Mucosa of gallbladder (tissue), 1 donor: ENCODE measurements around the gene NAV2. TPM values are rescaled to one million over a fixed set of nuclear protein-coding genes. Genes with fewer than 3 reads are reported as not detected.
"Not testable (repeated sequence)": the region's sequence is repeated elsewhere in the genome, so short reads cannot be mapped to it uniquely, and the experiment has no call there.

Experiments
- DNase-seq: peaks from one replicate; pipeline ENCODE4 v3.0.0-alpha.2; 2020; ENCODE audit warnings: low spot score
- total RNA-seq: library from RNA; stranded (reverse); gene quantifications from one replicate; pipeline ENCODE4 v1.2.1, GENCODE V29; 2021
- donor health status: DM: no; HTN: no; CAD: no.

NAV2 gene
- total RNA-seq, 1 donor from 2014 or later = 5.3 TPM

DNA sequence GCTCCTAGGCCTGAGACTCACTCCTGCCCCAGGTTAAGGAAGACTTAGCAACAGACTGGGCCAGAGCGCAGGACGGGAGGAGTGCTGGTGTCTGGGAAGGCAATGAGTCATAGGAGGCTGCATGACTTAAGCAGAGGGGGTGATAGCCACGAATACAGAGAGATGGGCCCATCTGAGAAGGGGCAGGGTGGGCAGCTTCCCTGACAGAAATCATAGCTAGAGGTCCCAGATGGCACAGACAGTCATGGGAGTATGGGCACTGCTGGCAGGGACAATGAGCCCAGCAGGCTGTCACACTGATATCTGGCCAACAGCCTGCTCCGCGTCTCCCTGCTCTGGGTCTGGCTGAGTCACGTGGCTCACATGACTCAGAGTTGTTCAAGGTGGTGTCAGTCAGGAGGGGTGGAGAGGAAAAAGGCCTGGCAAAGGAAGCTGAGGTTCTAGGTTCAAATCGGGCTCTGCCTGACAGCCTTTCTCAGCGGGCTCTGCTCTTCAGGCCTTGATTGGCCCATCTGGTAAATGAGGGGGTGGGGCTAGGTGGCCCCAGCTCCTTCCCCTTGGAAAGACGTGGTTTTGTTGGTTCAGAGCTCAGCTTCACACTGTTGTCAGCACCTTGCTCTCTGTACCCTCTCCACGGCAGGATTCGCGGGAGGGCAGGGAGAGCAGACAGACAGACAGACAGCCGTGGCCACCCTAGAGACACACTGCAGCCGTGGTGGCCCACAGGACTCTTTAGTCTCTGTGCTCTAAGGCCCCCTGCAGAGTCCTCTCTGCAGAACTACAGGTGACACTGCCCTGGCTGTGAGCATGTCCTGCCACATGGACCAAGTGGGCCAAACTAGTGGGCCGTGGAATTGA, 399.9 kb downstream of the NAV2 start:
- DNase-seq = peak; percentile 82

DNA sequence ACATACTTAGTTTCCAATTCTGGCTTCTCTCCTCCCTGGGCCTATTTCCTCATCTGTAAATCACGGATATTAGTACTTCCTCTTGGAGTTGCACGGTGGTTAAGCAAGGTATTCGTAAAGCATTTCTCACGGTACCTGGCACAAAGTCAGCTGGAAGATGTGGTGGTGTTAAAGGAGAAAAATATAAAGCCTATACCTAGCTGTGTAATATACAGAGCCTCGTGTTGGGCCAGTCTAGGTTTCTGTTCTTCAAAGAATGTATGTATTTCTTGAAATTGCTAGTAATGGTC, 400.5 kb downstream of the NAV2 start:
- DNase-seq = no peak

DNA sequence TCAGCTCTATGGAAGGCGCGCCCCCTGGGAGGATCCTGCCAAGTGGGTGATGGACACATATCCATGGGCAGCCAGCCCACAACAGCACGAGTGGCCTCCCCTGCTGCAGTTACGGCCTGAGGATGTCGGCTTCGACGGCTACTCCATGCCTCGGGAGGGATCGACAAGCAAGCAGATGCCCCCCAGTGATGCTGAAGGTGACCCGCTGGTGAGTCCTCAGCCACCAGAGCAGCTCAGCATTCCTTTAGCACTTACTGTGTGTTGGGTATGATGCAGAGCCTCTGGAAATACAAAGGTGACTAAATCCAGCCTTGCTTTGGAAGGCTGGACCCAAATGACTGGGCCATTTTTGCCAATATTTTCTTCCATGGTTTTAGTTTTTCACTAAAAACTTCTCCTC, 402.0 kb downstream of the NAV2 start:
- no peak for DNase-seq

DNA sequence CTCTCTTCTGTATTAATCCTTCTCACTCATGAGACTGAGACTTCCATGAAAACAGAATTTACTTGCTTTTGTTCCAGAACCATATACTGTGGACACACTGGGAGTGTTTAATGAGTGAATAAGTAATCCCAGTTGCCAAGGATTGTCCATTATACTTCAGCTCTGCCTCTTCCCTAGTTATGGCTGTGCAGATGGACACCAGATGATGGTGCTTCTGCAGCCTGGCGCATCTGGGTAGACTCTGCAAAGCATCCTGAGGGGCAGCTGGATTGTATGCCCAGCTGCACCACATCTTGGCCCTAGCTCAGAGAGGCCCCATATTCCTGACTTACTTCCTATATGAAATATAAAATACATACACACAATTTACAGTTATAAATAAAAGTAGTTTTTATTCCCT, 404.2 kb downstream of the NAV2 start:
- DNase-seq = no peak

DNA sequence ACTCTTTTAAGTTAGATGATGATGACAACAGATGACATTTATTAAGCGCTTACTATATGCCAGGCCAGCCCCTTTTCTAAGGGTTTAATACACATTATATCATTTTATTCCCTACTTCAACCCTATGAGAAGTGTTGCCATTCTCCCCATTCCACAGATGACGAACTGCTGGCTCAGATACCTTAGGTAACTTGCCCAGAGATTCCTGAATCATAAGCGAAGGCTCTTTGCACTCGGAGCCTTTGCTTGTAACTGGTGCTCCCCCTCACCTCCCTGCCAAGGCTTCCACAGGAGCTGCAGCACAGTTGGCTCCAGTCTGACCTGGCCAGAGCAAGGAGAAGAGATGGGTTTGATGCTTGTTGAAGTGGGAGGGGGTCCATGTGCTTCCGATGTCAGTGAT, 404.7 kb downstream of the NAV2 start:
- no peak for DNase-seq

DNA sequence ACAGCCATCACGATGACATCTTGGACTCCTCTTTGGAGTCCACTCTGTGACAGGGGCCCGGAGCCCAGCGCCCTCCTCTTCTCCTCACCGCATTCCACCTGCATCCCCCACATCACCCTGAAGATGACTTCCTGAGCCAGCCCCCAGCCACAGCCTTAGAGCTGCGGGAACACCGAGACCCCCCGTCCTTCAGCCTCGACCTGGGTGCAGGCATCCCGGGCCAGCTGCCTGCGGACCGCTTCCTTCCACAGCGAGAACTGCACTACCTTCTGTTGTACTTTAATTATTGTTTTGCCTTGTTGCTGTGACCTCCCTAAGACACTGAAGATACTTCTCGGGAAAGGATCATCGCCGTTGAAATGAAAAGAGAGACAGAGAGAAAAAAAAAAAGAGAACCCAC, 405.6 kb downstream of the NAV2 start:
- no peak for DNase-seq

DNA sequence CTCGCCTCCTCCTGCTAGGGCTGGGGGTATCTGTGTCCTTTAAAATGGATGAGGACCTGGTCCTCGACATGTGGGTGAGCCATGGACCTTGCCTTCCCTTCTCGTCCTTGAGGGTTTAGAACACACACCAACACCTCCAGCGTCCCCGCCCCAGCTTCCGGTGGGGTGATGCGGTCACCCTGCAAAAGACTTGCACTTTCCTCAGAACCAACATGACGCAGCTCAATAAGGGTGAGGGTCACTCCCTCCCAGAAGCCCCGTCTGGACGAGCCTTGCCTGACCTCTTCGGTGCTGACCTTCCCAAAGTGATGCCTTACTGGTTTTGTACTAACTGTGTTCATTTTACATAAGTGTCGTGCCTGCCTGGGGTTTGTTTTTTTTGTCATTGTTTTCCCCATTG, 406.7 kb downstream of the NAV2 start:
- DNase-seq = no peak

DNA sequence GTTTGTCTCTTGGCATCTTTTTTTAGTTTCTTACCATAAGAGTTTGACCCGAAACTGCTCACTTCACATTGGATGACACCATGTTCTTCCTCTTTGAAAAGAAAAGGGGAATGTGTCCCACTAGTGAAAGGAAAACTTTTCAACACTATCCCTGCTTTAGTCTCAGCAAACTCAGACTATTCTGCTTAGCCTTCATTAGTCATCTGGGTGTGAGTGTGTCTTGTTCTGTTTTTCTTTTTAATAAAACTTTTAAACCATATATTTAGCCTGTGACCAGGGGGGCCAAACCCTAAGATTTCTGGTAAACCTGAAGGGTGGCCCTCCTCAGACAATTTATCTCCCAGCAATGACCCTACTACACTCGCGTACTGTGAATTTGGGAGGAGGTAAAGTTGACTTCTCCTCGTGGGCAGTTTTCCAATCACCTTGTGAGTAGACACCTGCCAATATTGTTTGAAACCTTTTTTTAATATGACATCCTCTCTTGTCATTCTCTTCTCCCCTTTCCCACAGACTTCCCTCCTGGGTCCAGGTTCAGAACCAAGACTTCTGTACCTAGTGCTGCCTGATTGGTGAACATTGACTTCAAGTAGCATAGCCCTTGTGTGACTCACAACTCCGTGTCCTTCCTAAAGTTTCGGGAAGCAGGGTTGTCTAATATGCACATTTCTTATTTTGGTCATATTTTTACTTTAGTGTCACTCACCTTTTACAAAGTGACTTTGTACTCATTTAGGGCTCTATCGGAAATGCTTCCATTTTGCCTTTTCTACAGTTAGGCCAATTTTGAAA, 407.7 kb downstream of the NAV2 start:
- no peak for DNase-seq

DNA sequence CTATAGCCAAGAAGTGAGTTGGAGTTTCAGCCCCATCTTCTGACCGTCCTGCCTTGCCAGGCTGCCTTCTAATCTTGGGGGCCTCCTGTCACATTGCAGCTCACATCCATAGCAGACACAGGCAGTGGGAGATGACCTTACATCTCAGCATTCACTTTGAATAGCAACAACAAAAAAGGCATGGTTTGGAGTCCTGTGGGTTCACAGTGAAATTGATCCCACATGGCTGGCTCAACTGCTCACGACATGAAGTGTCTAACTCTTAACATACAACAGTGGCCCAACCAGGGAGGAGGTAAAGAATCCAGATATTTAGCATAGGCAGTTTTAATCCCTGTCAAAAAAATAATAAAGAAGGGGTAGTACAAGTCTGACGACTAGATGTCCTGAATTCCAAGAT, 409.5 kb downstream of the NAV2 start:
- no peak for DNase-seq

DNA sequence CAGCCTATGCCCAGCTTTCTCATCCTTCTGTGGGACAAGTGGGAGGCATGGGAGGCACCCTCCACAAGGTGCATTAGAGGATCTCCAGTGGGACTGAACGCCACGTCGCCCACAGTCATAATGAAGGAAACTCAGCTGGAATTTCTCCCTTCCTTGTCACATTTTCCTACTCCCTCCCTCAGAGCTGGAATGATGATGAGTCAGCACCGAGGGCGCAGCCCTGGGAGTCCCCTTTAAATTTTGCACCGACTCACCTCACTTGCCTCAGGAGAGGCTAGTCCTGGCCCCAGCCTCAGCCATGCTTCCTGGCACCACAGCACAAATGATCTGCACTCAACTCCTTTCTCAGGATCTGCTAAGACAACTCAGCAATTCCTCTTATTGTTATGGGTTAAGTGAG, 413.3 kb downstream of the NAV2 start:
- no peak for DNase-seq

DNA sequence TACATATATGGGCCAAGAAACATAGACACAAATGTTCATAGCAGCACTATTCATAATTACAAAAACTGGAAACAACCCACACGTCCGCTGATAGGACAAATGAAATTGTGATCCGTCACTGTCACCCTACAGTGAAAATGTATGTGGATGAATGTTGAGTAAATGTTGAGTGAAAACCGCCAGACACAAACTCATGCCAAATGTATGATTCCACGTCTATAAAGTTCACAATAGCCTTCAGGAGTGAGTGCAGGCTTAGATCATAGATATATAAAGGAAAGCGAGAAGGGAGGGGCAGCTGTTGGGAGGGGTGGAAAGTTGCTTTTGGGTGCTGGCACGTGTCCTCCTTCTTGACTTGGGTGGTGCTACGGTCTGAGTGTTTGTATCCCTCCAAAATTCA, 414.1 kb downstream of the NAV2 start:
- no peak for DNase-seq

DNA sequence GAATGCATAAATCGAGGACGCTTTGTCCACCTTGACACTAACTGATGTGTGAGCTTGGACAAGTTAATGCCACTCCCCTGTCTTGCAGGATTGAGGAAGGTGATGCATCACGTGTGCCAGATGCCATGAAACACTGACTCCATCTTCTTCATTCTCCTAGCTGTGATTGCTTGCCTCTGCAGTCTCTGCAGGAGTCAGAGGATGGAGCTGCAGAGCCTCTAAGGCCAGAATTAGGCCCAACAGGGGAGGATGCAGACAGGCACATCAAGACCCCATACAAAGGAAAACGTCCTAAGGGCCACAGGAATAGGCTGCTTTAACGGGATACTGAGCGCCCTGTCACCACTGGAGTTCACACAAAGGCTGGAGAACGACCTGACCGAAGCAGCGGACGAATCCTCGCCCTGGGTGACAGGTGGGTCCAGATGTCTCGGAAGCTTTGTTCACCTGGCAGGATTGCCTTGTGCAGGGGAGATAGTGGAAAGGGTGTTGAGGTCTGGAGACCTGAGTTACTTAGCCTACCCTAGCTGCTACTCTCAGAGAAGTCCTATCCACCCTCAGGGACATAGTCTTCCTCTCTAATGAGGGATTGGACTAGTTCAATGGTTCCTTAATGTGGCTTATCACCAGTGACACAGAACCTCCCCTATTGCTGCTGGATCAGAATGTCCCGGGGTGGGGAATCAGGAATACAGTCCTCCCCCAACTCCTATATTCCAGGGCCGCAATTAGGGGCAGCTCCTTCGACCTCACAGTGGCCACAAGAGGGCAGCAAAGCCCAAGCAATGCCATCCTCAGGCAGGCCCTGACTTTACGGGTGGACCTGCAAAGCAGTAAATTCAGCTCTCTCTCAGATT, 415.3 kb downstream of the NAV2 start:
- DNase-seq = peak; percentile 64

DNA sequence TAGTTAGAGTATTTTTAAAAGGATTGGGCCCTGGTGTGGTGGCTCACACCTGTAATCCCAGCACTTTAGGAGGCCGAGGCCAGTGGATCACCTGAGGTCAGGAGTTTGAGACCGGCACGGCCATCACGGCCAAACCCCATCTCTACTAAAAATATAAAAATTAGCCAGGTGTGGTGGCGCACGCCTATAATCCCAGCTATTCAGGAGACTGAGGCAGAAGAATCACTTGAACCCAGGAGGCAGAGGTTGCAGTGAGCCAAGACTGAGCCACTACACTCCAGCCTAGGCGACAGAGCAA, 415.8 kb downstream of the NAV2 start:
- DNase-seq = not testable (repeated sequence)

DNA sequence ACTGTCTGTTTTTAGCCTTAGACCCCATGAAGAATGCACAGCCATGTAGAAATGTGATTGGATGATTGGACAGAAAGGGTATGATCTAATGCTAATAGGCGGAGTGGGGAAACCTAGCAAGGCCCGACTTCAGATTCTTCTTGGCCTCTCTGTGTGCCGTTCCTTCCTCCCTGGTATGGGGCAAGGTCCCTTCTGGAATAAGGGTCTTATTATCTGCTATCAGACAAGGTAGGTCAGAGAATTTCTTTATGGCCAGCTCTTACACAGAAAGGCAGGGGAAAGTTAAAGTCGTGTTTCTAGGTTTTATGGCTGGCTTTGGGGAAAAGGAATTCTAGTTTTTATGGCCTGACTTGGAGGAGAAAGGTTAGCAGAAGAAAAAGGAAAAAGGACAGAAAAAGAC, 417.0 kb downstream of the NAV2 start:
- no peak for DNase-seq

DNA sequence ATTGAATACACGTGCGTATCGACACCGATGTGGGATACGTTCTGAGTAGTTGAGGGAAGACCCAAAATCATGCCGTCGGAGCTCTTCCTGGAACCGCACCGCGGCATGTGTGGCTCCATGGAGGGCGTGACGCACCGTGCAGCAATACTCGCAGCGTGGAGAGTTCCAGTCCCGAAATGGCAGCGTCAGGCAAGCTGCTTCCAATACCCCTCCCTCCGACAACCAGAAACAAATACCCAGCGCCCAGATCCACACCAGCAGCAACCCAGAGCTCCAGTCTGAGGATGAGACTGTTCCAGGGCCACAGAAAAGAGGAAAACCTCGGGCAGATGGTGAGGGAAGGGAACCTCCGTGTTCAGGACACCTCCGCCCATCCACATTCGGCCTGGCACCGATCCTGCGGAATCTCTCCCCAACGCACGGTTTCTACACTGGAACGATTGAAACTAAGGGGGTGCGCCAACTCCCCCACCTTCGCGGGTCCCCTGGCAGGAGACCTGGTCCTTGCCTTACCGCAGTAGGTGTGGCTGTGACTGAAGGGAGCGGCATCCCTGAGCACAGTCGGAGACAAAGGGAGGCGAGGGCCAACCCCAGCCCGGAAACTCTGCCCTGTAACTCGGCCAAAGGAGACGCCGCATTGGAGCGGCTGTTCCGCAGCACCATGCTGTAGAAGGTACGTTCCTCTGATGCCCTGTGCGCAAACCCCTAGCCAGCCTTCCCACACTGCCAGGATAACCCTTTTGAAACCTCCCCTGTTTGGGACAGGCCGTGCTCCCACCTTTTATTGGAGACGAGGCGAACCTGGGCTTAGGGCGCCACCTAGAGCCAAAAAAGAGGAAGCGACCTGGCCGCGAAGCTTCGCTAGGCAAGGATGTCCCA, 419.4 kb downstream of the NAV2 start:
- peak; percentile 62 for DNase-seq

DNA sequence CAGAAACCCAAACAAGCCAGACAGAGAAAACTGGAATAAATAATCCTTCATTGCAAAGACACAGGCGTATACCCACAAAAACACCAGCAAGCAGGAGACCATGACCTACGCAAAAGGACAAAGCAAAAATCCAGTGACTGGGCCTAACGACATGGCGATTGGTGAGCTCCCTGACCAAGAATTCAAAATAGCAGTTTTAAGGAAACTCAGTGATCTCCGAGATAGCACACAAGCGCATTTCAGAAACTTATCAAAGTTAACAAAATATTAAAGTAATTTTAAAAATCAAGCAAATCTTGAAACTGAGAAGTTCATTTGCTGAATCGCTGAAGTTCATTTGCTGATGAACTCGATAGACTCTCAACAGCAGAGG, 420.0 kb downstream of the NAV2 start:
- DNase-seq = no peak

DNA sequence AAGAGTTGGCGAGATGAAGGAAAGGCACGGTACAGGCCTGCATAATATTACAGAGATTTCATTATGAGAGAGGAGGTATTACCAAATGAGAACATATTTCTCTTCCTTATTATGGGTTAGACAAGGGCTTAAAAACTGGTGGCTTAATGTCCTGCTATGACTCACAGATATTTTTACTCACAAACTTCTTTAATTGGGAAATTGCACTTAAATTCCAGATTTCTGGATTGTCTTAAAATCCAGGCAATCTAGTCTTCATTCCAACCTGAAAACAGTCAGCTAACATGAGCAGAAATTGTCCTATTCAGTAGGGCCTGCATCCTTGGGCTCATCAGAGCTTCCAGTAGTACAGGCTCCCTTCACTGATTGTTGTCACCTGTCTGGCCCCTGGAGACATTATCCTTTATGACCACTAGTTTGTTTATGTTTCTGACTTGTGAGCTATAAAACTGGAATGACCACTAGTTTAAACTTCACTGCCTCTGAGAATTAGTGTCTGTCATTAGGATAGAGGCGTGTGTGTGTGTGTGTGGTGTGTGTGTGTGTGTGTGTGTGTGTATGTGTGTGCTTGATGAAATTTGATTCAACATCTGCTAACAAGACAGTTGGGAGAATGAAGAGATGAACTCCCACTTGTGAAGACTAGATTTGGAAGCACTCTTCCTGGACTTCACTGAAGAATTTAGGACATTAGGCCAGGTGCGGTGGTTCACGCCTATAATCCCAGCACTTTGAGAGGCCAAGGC, 422.5 kb downstream of the NAV2 start:
- DNase-seq = no peak

DNA sequence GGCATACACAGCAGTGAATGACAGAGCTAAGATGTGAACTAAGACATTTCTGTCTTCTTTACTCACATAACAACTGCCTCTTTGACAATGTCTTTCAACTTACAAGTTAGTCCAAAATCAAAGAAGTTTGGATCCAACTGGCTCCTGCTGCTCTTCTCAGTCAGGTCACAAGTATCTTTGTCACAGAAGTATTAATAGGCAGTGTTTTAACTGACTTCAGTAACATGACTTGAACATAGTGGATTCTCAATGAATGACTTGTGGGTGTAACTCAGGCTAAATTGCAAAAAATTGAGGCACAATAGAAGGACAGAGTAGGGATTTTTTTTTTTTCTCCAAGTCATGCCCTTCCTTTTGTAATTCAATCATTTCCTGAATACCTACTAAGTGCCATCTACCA, 425.0 kb downstream of the NAV2 start:
- no peak for DNase-seq

DNA sequence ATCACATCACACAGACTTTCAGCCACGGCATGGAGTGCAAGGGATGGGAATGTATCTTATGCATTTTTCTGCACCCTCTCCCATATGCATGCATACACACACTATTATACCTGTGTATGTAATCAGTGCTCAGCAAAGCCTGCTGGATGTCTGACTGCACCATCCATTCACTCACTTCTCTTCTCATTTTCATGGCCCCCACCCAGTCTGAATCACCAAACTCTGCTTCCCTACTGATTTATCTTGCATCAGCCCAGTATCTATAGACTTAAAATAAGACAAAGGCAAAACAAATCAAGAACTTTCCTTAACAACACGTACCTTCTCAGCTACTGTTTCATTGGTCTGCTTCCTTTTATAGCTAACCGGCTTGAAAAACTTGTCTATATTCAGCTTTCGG, 426.1 kb downstream of the NAV2 start:
- DNase-seq = no peak

DNA sequence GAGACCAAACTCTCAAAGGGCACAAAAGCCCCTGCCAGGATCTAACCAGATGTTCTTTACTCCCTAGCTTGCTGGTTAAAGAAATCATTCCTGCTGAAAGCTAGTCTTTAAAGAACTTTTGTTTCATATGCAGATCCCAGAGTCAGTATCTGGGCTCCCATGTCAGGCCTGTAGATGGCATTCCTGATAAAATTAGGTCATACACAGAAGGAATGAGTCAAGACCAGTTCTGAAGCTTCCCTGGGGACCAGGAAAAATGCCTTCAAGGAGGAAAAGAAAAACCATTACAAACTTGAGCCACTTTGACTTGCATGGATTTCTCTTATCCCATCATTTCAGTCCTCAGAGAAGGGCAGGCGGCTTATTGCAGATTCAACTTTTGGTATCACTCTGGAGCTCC, 441.7 kb downstream of the NAV2 start:
- no peak for DNase-seq

DNA sequence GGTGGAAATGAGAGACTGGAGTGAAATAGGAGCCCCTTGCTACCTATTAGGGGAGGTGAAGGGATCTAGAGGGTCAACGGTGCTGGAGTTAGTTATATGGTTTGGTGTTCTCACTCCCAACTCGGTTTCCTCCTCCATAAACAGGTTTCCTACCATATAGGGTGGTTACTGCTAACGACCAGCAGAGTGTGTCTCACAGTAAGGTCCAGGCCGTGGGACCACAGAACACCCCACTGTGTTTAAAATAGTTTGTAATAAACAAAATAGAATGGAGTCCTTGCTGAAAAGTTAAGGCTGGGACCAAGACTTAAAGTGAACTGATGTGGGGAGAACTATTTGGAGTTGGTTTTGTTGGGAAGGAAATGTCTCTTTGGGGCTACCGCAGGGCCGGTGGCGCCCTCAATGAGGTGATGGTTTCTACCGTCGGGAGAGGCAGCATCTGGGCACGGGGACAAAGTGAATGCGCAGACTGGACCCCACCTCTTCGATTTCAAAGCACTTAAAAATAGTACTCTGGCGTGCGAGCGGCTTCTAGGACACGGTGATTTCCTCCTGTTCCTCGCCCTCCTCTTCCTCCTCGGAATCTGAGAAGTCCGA, 443.1 kb downstream of the NAV2 start:
- DNase-seq = no peak
